ENCODE data around the gene TOB2.

The TOB2 gene, protein sequence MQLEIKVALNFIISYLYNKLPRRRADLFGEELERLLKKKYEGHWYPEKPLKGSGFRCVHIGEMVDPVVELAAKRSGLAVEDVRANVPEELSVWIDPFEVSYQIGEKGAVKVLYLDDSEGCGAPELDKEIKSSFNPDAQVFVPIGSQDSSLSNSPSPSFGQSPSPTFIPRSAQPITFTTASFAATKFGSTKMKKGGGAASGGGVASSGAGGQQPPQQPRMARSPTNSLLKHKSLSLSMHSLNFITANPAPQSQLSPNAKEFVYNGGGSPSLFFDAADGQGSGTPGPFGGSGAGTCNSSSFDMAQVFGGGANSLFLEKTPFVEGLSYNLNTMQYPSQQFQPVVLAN

DNA sequence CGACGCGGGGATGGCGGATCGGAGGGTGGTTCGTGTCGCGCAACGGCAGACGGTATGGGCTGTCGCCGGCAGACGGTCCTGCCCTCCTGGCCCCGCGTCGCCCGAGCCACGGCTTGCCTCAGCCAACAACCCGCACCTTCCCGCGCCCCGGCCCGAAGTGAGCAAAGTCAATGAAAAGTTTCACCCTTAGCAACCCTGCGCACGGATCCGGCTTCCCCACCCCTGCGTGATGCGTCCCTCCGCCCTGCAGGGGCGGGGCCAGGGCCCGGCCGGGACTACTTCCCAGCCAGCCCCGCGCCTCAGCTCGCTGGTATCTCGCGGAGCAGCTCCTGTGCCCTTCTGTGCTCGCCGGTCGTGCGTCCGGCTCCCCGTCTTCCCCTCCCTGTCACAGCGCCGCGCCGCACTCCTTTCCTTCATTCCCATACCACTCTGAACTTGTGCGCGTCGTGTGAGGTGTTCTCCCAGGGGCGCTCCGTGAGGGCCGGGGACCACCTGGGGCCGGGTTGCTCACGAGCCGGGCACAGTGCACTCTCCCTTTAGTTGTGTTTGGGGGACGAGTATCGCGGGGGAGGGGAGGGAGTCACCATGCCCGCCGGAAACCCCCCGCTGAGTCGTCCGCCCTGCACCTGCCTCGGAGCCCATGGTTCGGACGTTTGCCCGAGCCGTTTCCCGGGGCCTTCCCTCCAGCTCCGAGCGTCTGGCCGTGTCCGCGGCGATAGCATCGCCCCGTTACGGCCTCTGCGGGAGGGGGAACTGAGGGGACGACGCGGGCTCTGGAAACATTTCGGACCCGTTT lies at the start of gene TOB2:
TOB2 (minus strand) TSS at position 163 of the 796 bp plus-strand sequence. CDS start 9,456 bp downstream, outside the sequence.
- Histone ChIP-seq H3K9me3 (ENCODE audit: control insufficient read depth, insufficient read depth, low read depth, low read length) (no peaks in the 10 kb centered on the region), H3K27ac (ENCODE audit: low read depth, low read length) (peak within 1 kb of the TSS; percentile 97), H3K4me3 (ENCODE audit: low read depth, low read length) (peak within 1 kb of the TSS; percentile 72), H3K4me1 (ENCODE audit: control insufficient read depth, insufficient read depth, low read length) (peaks cover 5% of the 10 kb centered on the region; the same call in 1 of the 2 replicates), H3K9ac (ENCODE audit: low read length) (peak within 1 kb of the TSS; percentile 98), H3K36me3 (ENCODE audit: control insufficient read depth, insufficient read depth, low read length) (peaks cover 13% of the 10 kb centered on the region), H3K27me3 (ENCODE audit: control insufficient read depth, insufficient read depth, low read length) (no peaks in the 10 kb centered on the region)

GRCh38 chr22:41491374-41492100 lies 44.9 kb upstream of the TOB2 start:
- H3K36me3 ChIP-seq (ENCODE audit: control insufficient read depth, insufficient read depth, low read length), result no peaks in the 10 kb centered on the region
- no peak overlapping the region for H3K4me3 ChIP-seq (ENCODE audit: low read depth, low read length)
- no peak overlapping the region for H3K9ac ChIP-seq (ENCODE audit: low read length)
- H3K27ac ChIP-seq (ENCODE audit: low read depth, low read length), result no peak overlapping the region
- H3K4me1 ChIP-seq (ENCODE audit: control insufficient read depth, insufficient read depth, low read length), result peaks cover 40% of the 10 kb centered on the region
- no peaks in the 10 kb centered on the region for H3K27me3 ChIP-seq (ENCODE audit: control insufficient read depth, insufficient read depth, low read length)
- H3K9me3 ChIP-seq (ENCODE audit: control insufficient read depth, insufficient read depth, low read depth, low read length), result no peaks in the 10 kb centered on the region

DNA sequence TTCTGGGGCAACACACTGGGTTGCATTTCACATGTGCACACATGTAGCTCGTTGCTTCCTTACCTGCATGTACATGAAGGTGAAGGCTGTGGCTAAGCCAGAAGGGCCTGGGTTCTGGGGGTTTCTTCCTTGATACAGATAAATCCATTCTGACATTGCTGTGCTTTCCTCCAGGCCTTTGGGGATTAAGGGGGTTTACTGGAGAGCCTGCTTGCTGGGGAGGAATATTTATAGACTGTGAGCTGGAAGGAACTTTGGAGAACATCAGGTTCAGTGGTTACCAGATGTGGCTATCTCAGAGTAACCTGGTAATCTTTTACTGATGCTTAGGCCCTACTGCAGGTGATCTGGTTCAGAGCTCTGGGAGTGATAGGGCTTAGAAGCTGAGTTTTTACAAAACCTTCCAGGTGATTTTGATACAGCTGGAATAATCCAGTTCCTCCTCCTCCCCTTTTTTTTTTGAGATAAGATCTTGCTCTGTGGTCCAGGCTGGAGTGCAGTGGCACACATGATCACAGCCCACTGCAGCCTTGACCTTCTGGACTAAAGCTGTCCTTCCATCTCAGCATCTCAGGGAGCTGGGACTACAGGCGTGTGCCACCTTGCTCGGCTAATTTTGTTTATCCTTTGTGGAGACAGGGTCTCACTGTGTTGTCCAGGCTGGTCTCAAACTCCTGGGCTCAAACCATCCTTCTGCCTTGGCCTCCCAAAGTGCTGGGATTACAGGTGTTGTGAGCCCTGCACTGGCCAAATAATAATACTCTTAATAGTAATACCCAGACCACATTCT lies 42.2 kb upstream of the TOB2 start:
- no peak overlapping the region for H3K4me3 ChIP-seq (ENCODE audit: low read depth, low read length)
- no peaks in the 10 kb centered on the region for H3K9me3 ChIP-seq (ENCODE audit: control insufficient read depth, insufficient read depth, low read depth, low read length)
- H3K9ac ChIP-seq (ENCODE audit: low read length), result no peak overlapping the region
- H3K4me1 ChIP-seq (ENCODE audit: control insufficient read depth, insufficient read depth, low read length), result peaks cover 40% of the 10 kb centered on the region
- H3K36me3 ChIP-seq (ENCODE audit: control insufficient read depth, insufficient read depth, low read length), result no peaks in the 10 kb centered on the region
- no peaks in the 10 kb centered on the region for H3K27me3 ChIP-seq (ENCODE audit: control insufficient read depth, insufficient read depth, low read length)
- no peak overlapping the region for H3K27ac ChIP-seq (ENCODE audit: low read depth, low read length)

DNA sequence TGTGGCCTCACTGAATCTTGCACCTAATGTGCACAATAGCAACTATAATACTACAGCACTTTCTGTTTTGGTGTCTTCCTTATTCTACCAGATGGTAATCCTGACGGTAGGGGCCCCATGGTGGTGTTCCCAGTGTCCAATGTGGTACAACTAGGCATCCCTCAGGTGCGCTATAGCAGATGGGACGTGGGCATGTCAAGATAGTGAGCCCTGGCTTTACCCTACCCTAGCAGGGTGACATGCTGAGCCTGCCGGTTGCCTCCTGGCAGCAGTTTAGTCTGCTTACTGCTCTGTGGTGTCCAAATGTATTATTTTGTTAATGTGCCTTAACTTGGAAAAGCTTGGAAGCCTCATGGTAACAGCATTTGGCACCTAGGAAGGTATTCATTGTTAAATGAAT lies 41.5 kb upstream of the TOB2 start:
- Histone ChIP-seq H3K4me3 (ENCODE audit: low read depth, low read length) (no peak overlapping the region), H3K27me3 (ENCODE audit: control insufficient read depth, insufficient read depth, low read length) (no peaks in the 10 kb centered on the region), H3K27ac (ENCODE audit: low read depth, low read length) (no peak overlapping the region), H3K9ac (ENCODE audit: low read length) (no peak overlapping the region), H3K36me3 (ENCODE audit: control insufficient read depth, insufficient read depth, low read length) (no peaks in the 10 kb centered on the region), H3K9me3 (ENCODE audit: control insufficient read depth, insufficient read depth, low read depth, low read length) (no peaks in the 10 kb centered on the region), H3K4me1 (ENCODE audit: control insufficient read depth, insufficient read depth, low read length) (peaks cover 40% of the 10 kb centered on the region)

DNA sequence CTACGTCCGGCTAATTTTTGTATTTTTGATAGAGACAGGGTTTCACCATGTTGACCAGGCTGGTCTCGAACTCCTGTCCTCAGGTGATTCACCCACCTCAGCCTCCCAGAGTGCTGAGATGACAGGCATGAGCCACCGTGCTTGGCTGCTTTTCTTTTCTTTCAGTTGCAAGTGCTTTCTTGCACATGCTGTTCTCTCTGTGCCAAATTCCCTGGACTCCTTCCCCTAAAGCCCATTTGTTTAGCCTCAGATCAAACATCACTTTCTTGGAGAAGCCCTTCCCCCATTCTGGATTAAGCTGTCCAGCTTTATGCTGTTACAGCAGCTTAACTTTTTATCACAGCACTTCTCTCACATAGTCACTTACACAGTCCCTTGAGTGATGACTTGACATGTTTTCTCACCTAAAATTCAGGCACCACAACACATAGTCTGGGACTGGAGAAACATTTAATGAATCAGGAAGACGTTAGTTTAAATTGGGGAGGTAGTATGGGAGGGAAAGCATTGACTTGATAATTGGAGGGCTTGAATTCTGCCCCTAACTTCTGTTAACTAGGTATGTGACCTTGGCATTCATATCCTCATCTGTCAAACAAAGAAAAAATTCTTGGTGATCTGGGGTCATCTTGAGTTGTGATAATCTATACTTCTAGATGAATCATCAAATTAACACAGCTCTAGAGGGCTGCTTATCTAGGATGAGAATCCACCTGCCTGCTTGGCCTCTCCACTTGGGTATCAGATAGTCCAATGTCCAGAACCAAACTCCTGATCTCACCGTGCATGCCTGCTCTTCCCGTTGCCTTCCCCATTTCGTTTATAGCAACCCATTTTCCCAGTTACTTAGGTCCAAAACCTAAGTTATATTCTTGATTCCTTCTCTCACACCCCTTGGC lies 40.7 kb upstream of the TOB2 start:
- Histone ChIP-seq H3K36me3 (ENCODE audit: control insufficient read depth, insufficient read depth, low read length) (no peaks in the 10 kb centered on the region), H3K27me3 (ENCODE audit: control insufficient read depth, insufficient read depth, low read length) (no peaks in the 10 kb centered on the region), H3K9ac (ENCODE audit: low read length) (no peak overlapping the region), H3K4me3 (ENCODE audit: low read depth, low read length) (no peak overlapping the region), H3K9me3 (ENCODE audit: control insufficient read depth, insufficient read depth, low read depth, low read length) (no peaks in the 10 kb centered on the region), H3K4me1 (ENCODE audit: control insufficient read depth, insufficient read depth, low read length) (peaks cover 46% of the 10 kb centered on the region), H3K27ac (ENCODE audit: low read depth, low read length) (no peak overlapping the region)

- Histone ChIP-seq H3K4me1 (ENCODE audit: control insufficient read depth, insufficient read depth, low read length) (peaks cover 52% of the 10 kb centered on the region), H3K9me3 (ENCODE audit: control insufficient read depth, insufficient read depth, low read depth, low read length) (no peaks in the 10 kb centered on the region), H3K27me3 (ENCODE audit: control insufficient read depth, insufficient read depth, low read length) (no peaks in the 10 kb centered on the region), H3K36me3 (ENCODE audit: control insufficient read depth, insufficient read depth, low read length) (no peaks in the 10 kb centered on the region), H3K9ac (ENCODE audit: low read length) (no peak overlapping the region), H3K4me3 (ENCODE audit: low read depth, low read length) (no peak overlapping the region), H3K27ac (ENCODE audit: low read depth, low read length) (no peak overlapping the region)
These were observed 38.4 kb upstream of the TOB2 start for GRCh38 chr22:41485033-41485432.

- H3K36me3 ChIP-seq (ENCODE audit: control insufficient read depth, insufficient read depth, low read length), result no peaks in the 10 kb centered on the region
- peak overlapping the region; percentile 20; the same call in 1 of the 2 replicates for H3K4me3 ChIP-seq (ENCODE audit: low read depth, low read length)
- peaks cover 44% of the 10 kb centered on the region for H3K4me1 ChIP-seq (ENCODE audit: control insufficient read depth, insufficient read depth, low read length)
- no peaks in the 10 kb centered on the region for H3K9me3 ChIP-seq (ENCODE audit: control insufficient read depth, insufficient read depth, low read depth, low read length)
- no peak overlapping the region; the same call in 1 of the 2 replicates for H3K27ac ChIP-seq (ENCODE audit: low read depth, low read length)
- H3K9ac ChIP-seq (ENCODE audit: low read length), result peak overlapping the region; percentile 32
- H3K27me3 ChIP-seq (ENCODE audit: control insufficient read depth, insufficient read depth, low read length), result no peaks in the 10 kb centered on the region
These were observed 35.8 kb upstream of the TOB2 start for GRCh38 chr22:41482319-41482935.

- Histone ChIP-seq H3K9ac (ENCODE audit: low read length) (peak overlapping the region; percentile 32), H3K4me3 (ENCODE audit: low read depth, low read length) (peak overlapping the region; percentile 20; the same call in 1 of the 2 replicates), H3K36me3 (ENCODE audit: control insufficient read depth, insufficient read depth, low read length) (no peaks in the 10 kb centered on the region), H3K9me3 (ENCODE audit: control insufficient read depth, insufficient read depth, low read depth, low read length) (no peaks in the 10 kb centered on the region), H3K27me3 (ENCODE audit: control insufficient read depth, insufficient read depth, low read length) (no peaks in the 10 kb centered on the region), H3K27ac (ENCODE audit: low read depth, low read length) (no peak overlapping the region; the same call in 1 of the 2 replicates), H3K4me1 (ENCODE audit: control insufficient read depth, insufficient read depth, low read length) (peaks cover 39% of the 10 kb centered on the region)
These were observed 35.3 kb upstream of the TOB2 start for GRCh38 chr22:41481925-41482318.

DNA sequence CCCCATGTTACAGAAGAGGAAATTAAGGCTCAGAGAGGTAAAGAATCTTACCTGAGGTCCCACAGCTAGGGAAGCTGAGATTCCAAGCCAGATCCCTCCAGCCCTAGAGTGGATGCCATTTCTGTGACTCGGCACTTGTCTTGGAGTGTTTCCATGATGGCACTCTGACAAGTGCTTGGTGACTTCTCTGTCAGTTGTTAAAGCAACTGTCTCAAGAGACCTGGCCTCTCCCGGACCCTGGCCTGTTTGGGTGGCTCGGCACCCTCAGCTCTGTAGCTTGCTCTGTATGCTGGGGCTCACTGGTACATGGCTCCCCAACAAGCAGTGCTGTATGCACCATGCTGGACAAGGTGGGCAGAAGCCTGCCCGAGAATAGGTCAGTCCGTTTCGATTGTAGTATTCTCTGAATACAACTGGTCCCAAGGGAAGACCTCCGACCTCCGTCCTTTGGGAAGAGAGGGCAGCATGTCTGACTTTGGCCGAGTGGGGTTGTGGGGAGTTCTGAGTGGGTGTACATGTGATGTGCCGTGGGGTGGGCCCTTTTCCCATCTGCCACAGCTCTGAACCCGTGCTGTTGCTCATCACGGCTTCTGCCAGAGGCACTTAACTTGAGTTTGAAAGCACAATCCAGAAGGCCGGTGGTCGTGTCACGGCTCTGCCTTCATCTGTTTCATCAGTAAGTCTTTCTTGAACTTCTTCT lies 34.7 kb upstream of the TOB2 start:
- Histone ChIP-seq H3K27me3 (ENCODE audit: control insufficient read depth, insufficient read depth, low read length) (no peaks in the 10 kb centered on the region), H3K36me3 (ENCODE audit: control insufficient read depth, insufficient read depth, low read length) (no peaks in the 10 kb centered on the region), H3K9ac (ENCODE audit: low read length) (no peak overlapping the region), H3K4me3 (ENCODE audit: low read depth, low read length) (no peak overlapping the region), H3K4me1 (ENCODE audit: control insufficient read depth, insufficient read depth, low read length) (peaks cover 38% of the 10 kb centered on the region), H3K27ac (ENCODE audit: low read depth, low read length) (no peak overlapping the region), H3K9me3 (ENCODE audit: control insufficient read depth, insufficient read depth, low read depth, low read length) (no peaks in the 10 kb centered on the region)
